ENCODE data around the gene OR2H1. TPM values are rescaled to one million over a fixed set of nuclear protein-coding genes. Genes with fewer than 3 reads are reported as not detected.

Gene OR2H1
- total and polyA plus RNA-seq, 9 of the 15 experiments (the other 6 are each of a cell fraction or from before 2014, with no cell fraction given), result not detected

DNA sequence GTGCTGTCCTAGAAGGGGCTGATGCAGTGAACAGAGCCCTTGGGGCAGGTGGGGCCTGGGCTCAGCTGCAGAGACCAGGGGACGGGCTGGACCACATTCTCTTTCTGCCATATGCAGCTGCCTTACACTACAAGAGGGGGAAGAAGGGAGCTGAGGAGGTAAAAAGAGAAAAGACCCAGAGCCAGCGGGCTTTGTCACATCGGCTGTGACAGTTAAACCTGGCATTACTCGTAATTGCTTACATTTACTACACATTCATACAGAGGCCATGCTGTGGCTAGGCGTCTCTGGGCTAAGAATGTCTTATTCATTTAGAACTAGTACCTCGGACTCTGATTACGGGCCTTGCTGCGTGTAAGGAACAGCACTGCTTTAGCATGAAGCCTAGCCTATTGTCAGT is 43.6 kb downstream of the OR2H1 start (continued):
- TF ChIP-seq, protein P1, sequence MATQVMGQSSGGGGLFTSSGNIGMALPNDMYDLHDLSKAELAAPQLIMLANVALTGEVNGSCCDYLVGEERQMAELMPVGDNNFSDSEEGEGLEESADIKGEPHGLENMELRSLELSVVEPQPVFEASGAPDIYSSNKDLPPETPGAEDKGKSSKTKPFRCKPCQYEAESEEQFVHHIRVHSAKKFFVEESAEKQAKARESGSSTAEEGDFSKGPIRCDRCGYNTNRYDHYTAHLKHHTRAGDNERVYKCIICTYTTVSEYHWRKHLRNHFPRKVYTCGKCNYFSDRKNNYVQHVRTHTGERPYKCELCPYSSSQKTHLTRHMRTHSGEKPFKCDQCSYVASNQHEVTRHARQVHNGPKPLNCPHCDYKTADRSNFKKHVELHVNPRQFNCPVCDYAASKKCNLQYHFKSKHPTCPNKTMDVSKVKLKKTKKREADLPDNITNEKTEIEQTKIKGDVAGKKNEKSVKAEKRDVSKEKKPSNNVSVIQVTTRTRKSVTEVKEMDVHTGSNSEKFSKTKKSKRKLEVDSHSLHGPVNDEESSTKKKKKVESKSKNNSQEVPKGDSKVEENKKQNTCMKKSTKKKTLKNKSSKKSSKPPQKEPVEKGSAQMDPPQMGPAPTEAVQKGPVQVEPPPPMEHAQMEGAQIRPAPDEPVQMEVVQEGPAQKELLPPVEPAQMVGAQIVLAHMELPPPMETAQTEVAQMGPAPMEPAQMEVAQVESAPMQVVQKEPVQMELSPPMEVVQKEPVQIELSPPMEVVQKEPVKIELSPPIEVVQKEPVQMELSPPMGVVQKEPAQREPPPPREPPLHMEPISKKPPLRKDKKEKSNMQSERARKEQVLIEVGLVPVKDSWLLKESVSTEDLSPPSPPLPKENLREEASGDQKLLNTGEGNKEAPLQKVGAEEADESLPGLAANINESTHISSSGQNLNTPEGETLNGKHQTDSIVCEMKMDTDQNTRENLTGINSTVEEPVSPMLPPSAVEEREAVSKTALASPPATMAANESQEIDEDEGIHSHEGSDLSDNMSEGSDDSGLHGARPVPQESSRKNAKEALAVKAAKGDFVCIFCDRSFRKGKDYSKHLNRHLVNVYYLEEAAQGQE (IDR thresholded peaks at IDR 0.05; ENCODE audit: borderline replicate concordance), result no peak
- TF ChIP-seq, protein P1 (CRISPR knock-in tag; IDR thresholded peaks at IDR 0.05; ENCODE audit: low read depth), result no peak
- TF ChIP-seq TCFL5 (CRISPR knock-in tag; conservative IDR thresholded peaks at IDR 0.05) (no peak), FOXK2 (conservative IDR thresholded peaks at IDR 0.05 in 1 of 2, IDR thresholded peaks at IDR 0.05 in 1 of 2; ENCODE audit: low read depth in 2 of 2) (no peak), ZNF384 (IDR thresholded peaks at IDR 0.05; ENCODE audit: low read depth, low read length) (no peak), ARID1B (IDR thresholded peaks at IDR 0.05) (no peak), TBL1XR1 (IDR thresholded peaks at IDR 0.05; ENCODE audit: low read length in 2 of 2) (no peak)
